Hematopoietic multipotent progenitor cell treated with erythropoietin and hydrocortisone succinate and interleukin-3 and kit ligand, for 8 days (in vitro differentiated cells): ENCODE results near the gene CHCHD10.
"Not testable (repeated sequence)": the region's sequence is repeated elsewhere in the genome, so short reads cannot be mapped to it uniquely, and the experiment has no call there.

Source experiments
- DNase-seq: peaks from one replicate; pipeline ENCODE4 v3.0.0-alpha.2; 2015

The CHCHD10 gene

GRCh38 chr22:23744485-23744884 is 23.3 kb downstream of the CHCHD10 start:
- no peak for DNase-seq

DNA sequence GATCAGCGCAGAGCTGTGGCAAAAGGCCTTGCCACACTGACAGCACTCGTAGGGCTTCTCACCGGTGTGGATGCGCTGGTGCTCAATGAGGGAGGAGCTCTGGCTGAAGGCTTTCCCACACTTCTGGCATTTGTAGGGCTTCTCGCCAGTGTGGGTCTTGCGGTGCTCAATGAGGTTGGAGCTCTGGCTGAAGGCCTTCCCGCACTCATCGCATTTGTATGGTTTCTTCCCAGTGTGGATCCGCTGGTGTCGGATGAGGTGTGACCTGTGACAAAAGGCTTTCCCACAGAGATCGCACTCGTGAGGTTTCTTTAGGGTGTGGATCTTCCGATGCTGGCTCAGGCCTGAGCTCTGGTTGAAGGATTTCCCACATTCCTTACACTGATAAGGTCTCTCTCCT is 23.8 kb downstream of the CHCHD10 start:
- no peak for DNase-seq

DNA sequence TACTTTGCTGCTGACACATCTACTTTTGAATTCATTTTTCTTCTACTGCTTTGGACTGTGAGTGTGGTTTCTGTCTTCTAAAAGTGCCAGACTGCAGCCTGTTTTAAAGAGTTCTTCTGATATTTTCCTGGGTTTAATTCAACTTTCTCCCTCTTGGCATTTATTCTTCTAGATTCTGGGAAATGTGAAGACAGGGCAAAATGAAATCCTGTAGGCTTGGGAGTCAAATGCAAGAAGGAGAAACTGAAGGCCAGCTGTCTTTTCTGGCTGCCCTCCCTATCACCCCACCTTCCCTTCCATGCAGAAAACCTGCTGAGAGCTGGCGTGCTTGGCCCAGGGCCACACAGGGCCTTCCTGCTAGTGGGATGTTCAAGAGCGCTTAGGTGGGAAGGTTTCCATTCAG is 24.5 kb downstream of the CHCHD10 start:
- DNase-seq, result no peak

DNA sequence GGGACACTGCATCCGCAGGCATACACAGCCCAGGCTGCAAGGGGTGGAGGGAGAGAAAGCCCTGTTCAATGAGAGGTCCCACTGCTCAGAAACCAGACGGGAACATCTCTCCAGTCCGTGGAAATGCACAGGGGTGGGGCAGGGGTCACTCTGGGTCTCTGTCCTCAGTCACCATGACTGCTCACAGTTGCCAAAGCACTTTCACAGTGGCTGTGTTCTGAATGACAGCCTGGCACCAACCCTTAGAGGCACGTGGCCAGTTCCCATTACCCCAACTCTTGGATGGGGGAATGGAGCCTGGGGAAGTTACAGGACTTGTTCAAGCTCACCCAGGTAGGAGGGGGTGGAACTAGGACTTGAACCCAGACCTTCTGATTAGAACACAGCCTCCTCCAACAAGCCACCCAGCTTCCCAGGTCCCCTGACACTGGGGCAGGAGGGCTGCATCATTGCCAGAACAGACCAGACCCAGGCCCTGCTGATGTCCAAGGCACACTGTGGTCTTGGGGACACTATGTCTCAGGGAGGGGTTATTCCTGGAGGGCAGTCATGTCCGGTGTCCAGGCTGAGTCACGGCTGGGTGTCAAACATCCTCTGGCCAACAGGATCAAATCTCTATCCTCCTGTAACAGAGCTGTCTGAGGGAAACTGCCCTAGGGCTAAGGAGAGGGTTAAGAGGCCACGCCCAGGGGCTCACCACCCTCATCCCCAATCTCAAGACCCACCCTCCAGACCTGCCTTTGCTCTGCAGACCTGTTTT is 25.1 kb downstream of the CHCHD10 start:
- DNase-seq, result no peak

- DNase-seq, result no peak
Measured at GRCh38 chr22:23737696-23738095, 30.1 kb downstream of the CHCHD10 start.

- DNase-seq, result not testable (repeated sequence)
Measured at GRCh38 chr22:23728108-23728507, 39.7 kb downstream of the CHCHD10 start.

GRCh38 chr22:23722724-23723123 is 45.0 kb downstream of the CHCHD10 start:
- no peak for DNase-seq

GRCh38 chr22:23722160-23722559 is 45.6 kb downstream of the CHCHD10 start:
- no peak for DNase-seq

GRCh38 chr22:23720855-23721254 is 46.9 kb downstream of the CHCHD10 start:
- DNase-seq, result no peak

DNA sequence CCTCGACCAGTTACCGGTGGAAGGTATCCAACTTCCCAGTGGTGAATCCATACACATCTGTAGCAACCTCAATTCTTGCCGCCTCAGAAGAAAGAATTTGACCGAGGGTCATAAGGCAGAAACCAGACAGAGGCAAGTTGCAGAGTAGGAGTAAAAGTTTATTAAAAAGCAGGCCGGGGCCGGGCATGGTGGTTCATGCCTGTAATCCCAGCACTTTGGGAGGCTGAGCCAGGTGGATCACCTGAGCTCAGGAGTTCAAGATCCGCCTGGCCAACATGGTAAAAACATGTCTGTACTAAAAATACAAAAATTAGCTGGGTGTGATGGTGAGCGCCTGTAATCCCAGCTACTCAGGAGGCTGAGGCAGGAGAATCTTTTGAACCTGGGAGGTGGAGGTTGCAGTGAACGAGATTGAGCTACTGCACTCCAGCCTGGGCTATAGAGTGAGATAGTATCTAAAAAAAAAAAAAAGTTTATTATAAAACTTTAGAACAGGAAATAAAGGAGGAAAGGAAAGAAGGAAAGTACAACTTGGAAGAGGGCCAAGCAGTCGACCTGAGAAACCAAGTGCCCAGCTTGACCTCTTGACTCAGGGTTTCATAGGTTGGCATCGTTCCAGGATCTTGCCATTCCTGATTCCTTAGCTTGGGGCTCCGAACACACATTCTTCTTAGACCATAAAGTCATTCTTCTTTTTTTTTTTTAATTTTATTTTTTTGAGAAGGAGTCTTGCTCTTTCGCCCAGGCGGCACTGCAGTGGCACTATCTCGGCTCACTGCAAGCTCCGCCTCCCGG is 49.2 kb downstream of the CHCHD10 start:
- no peak for DNase-seq

DNA sequence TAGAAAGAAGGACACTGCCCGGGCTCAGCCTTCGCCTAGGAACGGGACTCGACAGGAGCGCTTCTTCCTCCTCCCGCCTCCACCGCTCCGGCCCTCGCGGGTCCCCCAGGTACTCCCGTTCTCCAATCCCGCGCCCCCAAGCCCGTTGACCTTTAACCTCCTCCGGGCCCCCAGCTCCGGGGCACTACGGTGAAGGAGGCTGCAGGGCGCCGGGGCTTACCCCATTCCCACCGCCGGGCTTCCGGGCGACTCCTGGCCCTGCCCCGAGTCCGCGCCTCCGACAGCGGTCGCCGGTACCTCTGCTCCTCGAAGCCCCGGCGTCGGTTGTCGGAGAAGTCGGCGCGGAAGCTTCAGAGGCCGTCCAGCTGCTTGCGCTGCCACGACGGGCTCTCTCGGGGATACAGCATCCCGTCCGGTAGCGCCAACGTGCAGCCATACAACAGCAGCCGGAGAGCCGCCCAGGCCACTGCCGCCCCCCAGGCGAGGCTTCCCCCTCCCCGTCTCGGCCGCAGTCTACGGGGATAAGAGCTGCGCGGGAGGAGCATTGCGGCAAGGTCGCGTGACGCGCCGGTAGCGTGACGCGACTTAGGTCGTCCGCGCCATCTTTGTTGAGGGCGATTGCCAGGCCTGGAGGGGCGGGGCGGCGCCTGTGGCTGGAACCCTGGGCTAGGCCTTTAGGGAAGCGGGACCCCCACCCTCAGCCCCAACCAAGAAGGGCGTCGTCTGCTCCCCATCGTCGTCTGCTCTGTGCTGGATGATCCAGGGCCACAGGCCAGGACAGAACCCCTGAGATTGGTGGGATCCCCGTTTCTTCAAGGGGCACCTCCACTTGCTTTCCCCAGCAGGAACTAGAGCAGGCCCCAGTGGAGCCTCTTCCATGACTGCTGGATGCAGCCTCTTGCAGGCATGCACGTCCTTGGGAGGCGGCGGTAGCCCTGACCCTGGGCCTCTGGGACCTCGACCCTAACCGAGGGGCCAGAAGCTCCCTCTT is 50.7 kb downstream of the CHCHD10 start:
- peak; percentile 89 for DNase-seq
